NCI-H460 (cell line): ENCODE data around the gene LINC01488. TPM values are rescaled to one million over a fixed set of nuclear protein-coding genes. Genes with fewer than 3 reads are reported as not detected.

Experiments used
- DNase-seq: peaks from one replicate; pipeline ENCODE4 v3.0.0-alpha.2; 2016; ENCODE audit warnings: low read depth; ENCODE audit errors: extremely low read depth
- total RNA-seq: library from RNA; depleted of rRNA; stranded (reverse); fragments of >200 nt; shearing (Covaris generic); gene quantifications from 2 replicates; pipeline ENCODE4 v1.2.3, GENCODE V29; 2014

Gene LINC01488
- total RNA-seq, 1 experiment from 2014 or later = not detected

DNA sequence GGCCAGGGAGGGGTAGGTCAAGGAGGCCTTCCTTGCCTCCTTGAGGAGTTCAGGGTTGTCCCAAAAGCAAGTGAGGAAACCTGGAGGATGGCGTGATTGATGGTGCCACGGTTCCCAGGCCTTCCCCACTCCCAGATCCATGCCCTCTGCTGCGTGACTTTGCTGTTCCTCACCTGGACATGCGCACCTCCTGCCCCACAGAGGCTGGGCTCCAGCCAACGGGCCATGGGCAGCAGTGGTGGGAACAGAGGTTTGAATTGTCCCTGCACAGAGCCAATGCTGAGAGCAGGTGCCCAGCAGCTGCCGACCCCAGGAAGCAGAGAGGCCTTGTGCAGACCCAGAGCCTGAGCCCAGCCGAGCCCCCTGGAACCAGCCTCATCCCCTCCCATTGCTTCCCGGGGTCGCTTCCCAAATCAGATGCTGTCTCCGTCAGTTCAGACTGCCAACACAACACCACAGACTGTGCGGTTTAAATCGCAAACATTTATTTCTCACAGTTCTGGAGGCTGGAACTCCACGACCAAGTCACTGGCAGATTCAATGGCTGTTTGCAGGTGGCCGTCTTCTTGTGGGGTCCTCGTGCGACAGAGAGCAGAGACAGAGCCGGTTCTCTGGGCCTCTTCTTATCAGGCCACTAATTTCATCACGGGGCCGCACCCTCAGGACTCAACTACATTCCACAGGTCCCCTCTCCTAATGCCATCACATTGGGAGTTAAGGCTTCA, 6.2 kb upstream of the LINC01488 start:
- DNase-seq = no peak

DNA sequence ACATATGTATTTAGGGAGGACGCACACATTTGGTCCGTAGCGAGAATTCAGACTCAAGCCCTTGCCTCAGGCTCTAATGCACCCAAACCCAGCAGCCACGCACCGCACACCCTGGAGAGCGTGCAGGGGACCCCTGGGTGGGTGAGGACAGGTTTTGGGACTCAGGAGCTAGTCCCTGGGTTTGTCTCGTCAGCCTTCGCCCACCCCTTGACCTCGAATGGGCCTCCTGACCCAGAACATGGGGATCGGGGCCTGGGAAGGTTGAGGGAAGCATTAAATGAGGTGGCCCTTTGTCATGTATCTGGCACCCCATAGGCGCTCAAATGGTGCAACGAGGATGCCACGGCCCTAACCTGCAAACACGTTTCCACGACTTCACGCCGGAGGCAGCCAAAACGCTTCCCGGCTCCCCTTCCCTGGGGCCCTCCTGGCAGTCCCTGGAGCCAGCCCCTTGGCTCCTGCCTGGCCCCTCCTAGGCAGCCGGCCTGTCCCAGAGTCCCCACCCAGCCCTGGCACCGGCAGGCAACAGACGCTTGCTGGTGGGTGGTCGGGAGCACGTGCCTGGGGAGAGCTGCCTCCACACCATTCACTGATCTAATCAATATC, 5.5 kb upstream of the LINC01488 start:
- no peak for DNase-seq

GRCh38 chr11:69476509-69476961, 4.9 kb upstream of the LINC01488 start:
- no peak for DNase-seq

GRCh38 chr11:69477086-69477485, 4.4 kb upstream of the LINC01488 start:
- no peak for DNase-seq

DNA sequence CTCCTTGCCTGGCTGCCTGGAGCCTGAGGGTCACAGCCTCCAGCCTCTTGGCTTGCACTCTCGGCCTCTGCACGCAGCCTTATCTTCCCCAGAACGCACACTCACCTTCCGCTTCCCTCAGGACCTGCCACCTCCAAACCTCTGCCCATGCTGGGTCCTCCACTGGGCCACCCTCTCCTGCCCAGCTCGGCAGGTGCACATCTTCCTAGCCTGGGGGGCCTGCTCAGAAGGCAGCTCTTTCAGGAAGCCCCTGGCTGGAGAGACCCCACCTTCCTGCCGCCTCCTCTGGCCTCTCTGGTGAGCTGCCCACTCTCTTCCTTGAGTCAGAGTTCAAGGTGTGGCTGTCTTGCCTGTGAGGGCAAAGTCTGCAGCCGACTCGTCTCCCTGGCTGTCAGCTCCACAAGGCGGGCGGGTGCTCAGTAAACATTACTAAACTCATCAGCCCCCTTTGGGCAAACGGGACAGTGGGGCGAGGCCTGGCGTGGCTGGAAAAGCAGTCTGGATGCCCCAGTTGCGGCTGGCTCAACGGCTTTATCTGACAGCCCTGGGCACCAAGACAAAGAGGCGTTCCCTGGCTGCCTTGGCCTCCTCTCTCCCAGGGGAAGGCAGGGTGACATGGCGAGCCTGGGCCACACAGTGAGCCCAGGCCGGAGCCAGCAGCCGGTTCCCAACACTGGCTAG, 1.7 kb upstream of the LINC01488 start:
- DNase-seq = no peak

DNA sequence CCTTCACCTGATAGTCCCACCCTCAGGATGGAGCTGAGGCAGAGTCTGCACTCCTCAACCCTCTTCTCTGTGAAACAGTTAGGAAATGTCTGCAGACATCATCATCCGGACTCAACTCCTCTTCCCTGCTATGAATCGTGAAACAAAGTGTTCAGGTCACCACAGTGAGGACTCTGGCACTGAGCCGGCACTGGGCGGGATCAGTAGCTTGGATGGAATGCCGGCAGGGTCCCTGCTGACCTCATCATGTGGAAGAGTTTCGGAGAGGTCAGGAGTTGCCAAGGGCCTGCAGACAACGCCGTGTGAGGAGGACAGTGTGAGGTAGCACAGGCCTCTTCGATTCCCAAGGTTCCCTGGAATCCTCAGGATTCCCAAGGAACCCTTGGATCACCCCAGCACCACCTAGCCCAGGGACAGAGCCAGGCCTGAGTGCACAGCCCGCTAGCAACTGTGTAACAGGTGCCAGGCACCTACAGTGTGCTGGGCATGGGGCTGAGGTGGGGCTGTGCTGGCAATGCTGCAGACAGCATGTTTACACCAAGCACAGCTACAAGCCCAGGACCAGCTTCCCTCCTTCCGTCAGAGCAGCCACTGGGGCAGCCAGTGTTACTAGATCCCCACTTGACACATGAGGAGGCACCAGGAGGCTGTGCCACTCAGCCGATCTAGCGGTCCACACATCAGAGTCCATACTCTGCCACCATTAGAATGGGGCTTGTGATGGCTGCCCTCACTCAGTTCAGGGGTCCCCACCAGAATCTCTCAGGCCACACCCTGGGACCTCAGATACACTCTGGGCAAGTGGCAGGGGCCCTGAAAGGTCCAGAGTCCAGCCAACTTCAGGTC, 693 bp upstream of the LINC01488 start:
- no peak for DNase-seq

GRCh38 chr11:69482322-69482721, 859 bp downstream of the LINC01488 start:
- DNase-seq = no peak

DNA sequence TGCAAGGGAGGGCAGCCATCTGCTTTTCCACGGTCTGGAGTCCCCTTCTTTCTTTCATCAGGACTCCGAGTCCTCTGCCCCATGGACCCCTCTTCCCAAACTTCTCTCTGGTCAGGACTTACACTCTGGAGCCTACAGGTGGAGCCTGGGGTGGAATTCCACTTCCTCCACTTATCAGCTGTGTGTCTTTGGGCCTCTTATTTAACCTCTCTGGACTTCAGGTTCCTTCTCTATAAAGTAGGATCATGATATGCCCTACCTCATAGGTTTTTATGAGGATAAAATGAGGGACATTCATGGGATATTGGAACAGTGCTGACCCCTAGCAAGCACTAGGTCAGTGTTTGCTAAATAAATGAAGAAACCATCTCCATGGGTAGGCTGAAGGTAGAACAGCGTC, 1.7 kb downstream of the LINC01488 start:
- DNase-seq = no peak

GRCh38 chr11:69483691-69484426, 2.4 kb downstream of the LINC01488 start:
- no peak for DNase-seq

GRCh38 chr11:69484427-69485259, 3.2 kb downstream of the LINC01488 start:
- no peak for DNase-seq

DNA sequence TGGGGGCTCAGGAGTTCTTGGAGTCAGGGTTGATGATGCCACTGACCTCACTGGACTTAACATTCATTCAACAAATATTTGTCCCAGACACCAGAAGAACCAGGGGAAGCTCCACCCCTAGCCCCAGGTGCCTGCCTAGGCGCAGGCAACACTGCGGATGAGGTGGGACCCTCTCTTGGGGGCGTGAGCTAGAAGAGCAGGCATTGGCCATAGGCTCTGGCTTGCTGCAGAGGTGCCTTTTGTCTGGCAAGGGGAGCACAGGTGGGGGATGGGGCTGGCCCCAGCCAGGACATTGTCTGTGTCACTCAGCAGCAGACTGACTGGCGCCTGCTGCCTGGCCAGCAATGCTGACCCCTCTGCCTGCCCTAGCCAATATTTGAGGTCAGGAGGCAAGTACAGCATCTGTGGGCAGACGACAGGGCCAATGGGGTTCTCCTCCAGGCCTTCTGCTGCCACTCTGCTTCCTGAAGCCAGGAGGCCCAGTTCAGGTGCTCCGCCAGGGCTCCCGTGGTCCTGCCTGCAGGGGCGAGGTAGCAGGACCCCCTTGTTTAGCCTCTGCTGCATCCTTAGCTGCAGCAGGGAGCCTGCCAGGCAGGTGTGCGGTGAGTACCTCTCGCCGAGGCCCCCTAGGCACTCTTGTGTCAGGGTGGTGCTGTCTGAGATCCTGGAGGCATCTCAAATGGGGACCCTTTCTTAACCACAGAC, 4.0 kb downstream of the LINC01488 start:
- DNase-seq = no peak

DNA sequence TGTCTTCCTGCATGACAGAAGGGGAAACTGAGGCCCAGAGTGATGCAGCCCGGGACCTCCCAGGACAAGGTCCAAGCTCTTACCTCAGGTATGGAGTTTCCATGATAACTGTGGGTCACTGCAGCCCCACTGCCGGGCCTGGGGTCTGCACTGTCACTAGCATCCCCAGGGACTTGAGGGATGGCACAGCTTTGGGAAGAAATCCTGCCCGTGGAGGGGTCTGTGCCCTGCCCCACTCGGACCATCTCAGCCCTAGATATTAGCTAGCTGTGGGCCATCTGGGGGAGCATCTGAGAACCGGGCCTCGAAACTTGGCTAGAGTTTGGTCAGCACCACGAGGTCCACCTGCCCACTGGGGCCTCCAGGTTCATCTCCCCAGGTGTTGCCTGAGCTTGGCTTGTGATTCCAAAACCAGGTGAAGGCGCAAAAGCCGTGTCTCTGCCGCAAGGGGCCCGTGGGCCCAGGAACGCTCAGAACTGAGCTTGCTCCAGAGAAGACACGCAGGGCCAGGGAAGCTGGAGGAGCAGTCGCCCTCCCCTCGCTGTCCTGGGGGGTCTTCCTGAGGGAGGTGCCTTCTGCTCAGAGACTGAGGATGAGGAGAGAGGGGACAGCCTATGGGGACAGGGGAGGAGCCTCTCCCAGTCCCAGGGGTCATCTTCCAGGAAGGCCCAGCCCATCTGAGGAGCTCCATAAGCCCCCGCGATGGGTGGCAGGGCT, 4.8 kb downstream of the LINC01488 start:
- no peak for DNase-seq

DNA sequence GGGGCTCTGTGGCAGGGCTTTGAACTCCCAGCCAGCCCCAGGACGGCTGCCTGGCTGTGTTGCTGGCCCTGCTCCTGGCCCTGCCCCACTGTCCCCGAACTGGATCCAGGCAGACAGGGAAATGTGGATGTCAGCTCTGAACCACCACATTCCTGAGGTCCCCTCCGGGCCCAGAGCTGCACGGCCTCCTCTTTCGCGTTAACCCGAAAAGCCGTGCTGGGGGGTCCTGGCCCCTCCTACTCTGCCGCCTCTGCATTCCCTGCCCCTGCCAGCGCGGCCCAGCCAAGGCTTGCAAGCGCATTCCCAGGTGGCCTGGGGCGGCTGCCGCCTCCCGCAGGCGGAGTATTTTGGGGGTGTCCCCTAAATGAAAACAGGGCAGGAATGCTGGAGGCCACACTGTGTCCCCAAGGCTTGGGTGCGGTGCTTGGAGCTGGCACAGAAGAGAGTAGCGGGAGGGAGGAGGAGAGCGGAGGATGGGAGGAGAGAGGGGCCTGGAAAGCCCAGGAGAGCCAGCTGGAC, 5.4 kb downstream of the LINC01488 start:
- no peak for DNase-seq

DNA sequence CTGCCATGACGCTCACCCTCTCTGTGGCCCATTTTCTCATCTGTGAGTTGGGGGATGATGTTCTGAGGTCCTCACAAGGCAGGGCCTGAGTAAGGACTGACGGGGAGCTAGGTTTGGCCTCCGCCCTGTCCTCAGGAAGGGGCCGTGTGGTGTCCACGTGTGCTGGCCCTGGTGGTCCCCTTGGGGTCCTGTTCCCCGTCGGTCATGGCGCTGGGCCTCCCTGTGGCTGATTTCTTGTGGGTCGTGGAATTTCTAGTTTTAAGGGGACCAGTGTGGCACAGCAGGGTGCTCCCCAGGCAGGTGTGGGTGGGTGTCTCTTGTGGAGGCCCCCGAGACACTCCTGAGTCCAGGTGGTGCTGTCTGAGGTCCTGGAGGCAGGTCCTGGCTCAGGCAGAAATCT, 5.9 kb downstream of the LINC01488 start:
- no peak for DNase-seq

- DNase-seq = no peak
Observed at GRCh38 chr11:69487849-69488542, 6.5 kb downstream of the LINC01488 start.

- no peak for DNase-seq
Observed at GRCh38 chr11:69488543-69488940, 7.1 kb downstream of the LINC01488 start.

- DNase-seq = no peak
Observed at GRCh38 chr11:69489031-69489745, 7.7 kb downstream of the LINC01488 start.
